ACHN (cell line): Measurements from ENCODE around the gene CYP4F12.
A peak's percentile ranks its signal among the peaks of the same experiment; 100 is the strongest.

ENCODE experiments used
- DNase-seq: peaks from one replicate; pipeline ENCODE4 v3.0.0-alpha.2; 2015
- in situ Hi-C: cut with HindIII; loops from 2 replicates; pipeline ENCODE4 v1.10.0; 2017; ENCODE audit warnings: low sequenced_read_pairs, low pct_ligation_motif_present, low pct_unique_long_range_greater_than_20kb

Gene CYP4F12

GRCh38 chr19:15680478-15681322, 7.8 kb downstream of the CYP4F12 start:
- no peak for DNase-seq
- in situ Hi-C loops, result no loop called here

- DNase-seq, result no peak
- in situ Hi-C loops, result no loop called here
Measured at GRCh38 chr19:15683411-15683810, 10.5 kb downstream of the CYP4F12 start.

GRCh38 chr19:15684828-15685227, 11.9 kb downstream of the CYP4F12 start:
- in situ Hi-C loops, result no loop called here
- DNase-seq, result peak; percentile 1

- in situ Hi-C loops, result no loop called here
- no peak for DNase-seq
Measured at GRCh38 chr19:15696654-15697194, 23.8 kb downstream of the CYP4F12 start.

GRCh38 chr19:15701757-15702533, 29.1 kb downstream of the CYP4F12 start:
- in situ Hi-C loops, result no loop called here

GRCh38 chr19:15702534-15702930, 29.6 kb downstream of the CYP4F12 start:
- in situ Hi-C loops, result no loop called here
- DNase-seq, result no peak

More at GRCh38 chr19:15701757-15702533, 29.1 kb downstream of the CYP4F12 start:
- DNase-seq, result no peak

GRCh38 chr19:15714638-15715037, 41.8 kb downstream of the CYP4F12 start:
- in situ Hi-C loops, result no loop called here
- no peak for DNase-seq

- DNase-seq, result no peak
- in situ Hi-C loops, result no loop called here
Measured at GRCh38 chr19:15715642-15716041, 42.8 kb downstream of the CYP4F12 start.

GRCh38 chr19:15717809-15718208, 44.9 kb downstream of the CYP4F12 start:
- no peak for DNase-seq

GRCh38 chr19:15721268-15721667, 48.4 kb downstream of the CYP4F12 start:
- in situ Hi-C loops, result no loop called here
- no peak for DNase-seq

More at GRCh38 chr19:15717809-15718208, 44.9 kb downstream of the CYP4F12 start:
- in situ Hi-C loops, result no loop called here

GRCh38 chr19:15722956-15723355, 50.1 kb downstream of the CYP4F12 start:
- DNase-seq, result no peak
- in situ Hi-C loops, result no loop called here

- DNase-seq, result no peak
- in situ Hi-C loops, result no loop called here
Measured at GRCh38 chr19:15727724-15728123, 54.8 kb downstream of the CYP4F12 start, which contains the start of gene OR10H2. Gene OR10H2 (plus strand): TSS chr19:15728024. CDS start chr19:15728044, 20 bp downstream.

- no peak for DNase-seq
- in situ Hi-C loops, result no loop called here
Measured at GRCh38 chr19:15730538-15730937, 57.7 kb downstream of the CYP4F12 start.

GRCh38 chr19:15732388-15732787, 59.5 kb downstream of the CYP4F12 start:
- in situ Hi-C loops, result no loop called here
- DNase-seq, result no peak

GRCh38 chr19:15733895-15734294, 61.0 kb downstream of the CYP4F12 start:
- DNase-seq, result no peak
- in situ Hi-C loops, result no loop called here

- DNase-seq, result no peak
- in situ Hi-C loops, result no loop called here
Measured at GRCh38 chr19:15737722-15738121, 64.8 kb downstream of the CYP4F12 start, which contains the start of gene OR10H3. Gene OR10H3 (plus strand): TSS chr19:15737985. CDS start chr19:15741393, 3,408 bp downstream.

GRCh38 chr19:15740785-15741184, 67.9 kb downstream of the CYP4F12 start:
- no peak for DNase-seq
- in situ Hi-C loops, result no loop called here
